Endodermal cell (in vitro differentiated cells): ENCODE data around the gene ZNF74. TPM values are rescaled to one million over a fixed set of nuclear protein-coding genes. Genes with fewer than 3 reads are reported as not detected.

ENCODE experiments used
- DNase-seq: peaks from one replicate; pipeline ENCODE4 v3.0.0-alpha.2; 2017
- H3K27ac ChIP-seq: 2 replicates; pipeline ENCODE4 v1.5.1; 2013; ENCODE audit warnings: mild to moderate bottlenecking, low read depth, low read length, moderate library complexity
- H3K27me3 ChIP-seq: 2 replicates; pipeline ENCODE4 v1.6.1; 2013; ENCODE audit warnings: mild to moderate bottlenecking, low read length, moderate library complexity; ENCODE audit not compliant: insufficient read depth, control insufficient read depth, poor library complexity, severe bottlenecking
- H3K36me3 ChIP-seq: 2 replicates; pipeline ENCODE4 v1.7.0; 2013; ENCODE audit warnings: mild to moderate bottlenecking, low read length, moderate library complexity; ENCODE audit not compliant: control insufficient read depth, insufficient read depth
- H3K4me1 ChIP-seq: one replicate; pipeline ENCODE4 v1.7.0; 2013; ENCODE audit warnings: low read length; ENCODE audit not compliant: control insufficient read depth, insufficient read depth
- H3K4me3 ChIP-seq: 2 replicates; pipeline ENCODE4 v1.5.1; 2013; ENCODE audit warnings: mild to moderate bottlenecking, low read length, moderate library complexity
- H3K9ac ChIP-seq: 2 replicates; pipeline ENCODE4 v1.6.1; 2013; ENCODE audit warnings: mild to moderate bottlenecking, low read length, moderate library complexity; ENCODE audit not compliant: poor library complexity, severe bottlenecking; ENCODE audit errors: extremely low read depth
- H3K9me3 ChIP-seq: 2 replicates; pipeline ENCODE4 v1.6.1; 2013; ENCODE audit warnings: mild to moderate bottlenecking, low read length, moderate library complexity; ENCODE audit not compliant: control insufficient read depth
- H3K27ac Mint-ChIP-seq: 2 replicates; pipeline ENCODE4 v1.8.0; 2020; ENCODE audit warnings: mixed read lengths
- H3K27me3 Mint-ChIP-seq: 2 replicates; pipeline ENCODE4 v1.8.0; 2021; ENCODE audit warnings: mild to moderate bottlenecking, mixed read lengths; ENCODE audit not compliant: insufficient read depth
- H3K36me3 Mint-ChIP-seq: 2 replicates; pipeline ENCODE4 v1.8.0; 2020; ENCODE audit warnings: low read depth, mixed read lengths
- H3K4me1 Mint-ChIP-seq: 2 replicates; pipeline ENCODE4 v1.8.0; 2020; ENCODE audit warnings: mixed read lengths
- H3K4me3 Mint-ChIP-seq: 2 replicates; pipeline ENCODE4 v1.8.0; 2020; ENCODE audit warnings: mild to moderate bottlenecking, moderate library complexity, mixed read lengths
- H3K9me3 Mint-ChIP-seq: 2 replicates; pipeline ENCODE4 v1.8.0; 2020; ENCODE audit warnings: mild to moderate bottlenecking, mixed read lengths
- CTCF ChIP-seq: fragments of 200-600 bp; sonication (generic); conservative IDR thresholded peaks from 2 replicates; pipeline ENCODE4 v1.5.0; 2021; ENCODE audit warnings: antibody characterized with exemption, mild to moderate bottlenecking
- WGBS, 2 experiments: methylation state at CpG; one replicate each; pipeline versions ENCODE4 v1.1.5 to v1.1.7; 2013; ENCODE audit warnings: missing lambda C conversion rate in 2 of 2, mixed read lengths in 1 of 2; ENCODE audit not compliant: insufficient coverage in 1 of 2, insufficient read length in 1 of 2; 5-methylcytosine and 5-hydroxymethylcytosine counted together
- total RNA-seq, 2 donors: library from RNA; stranded (reverse); fragmentation: NEBNext Ultra II Directional in 1 of 2; extraction: Animal tissue kit (Norgen Biotek cat#: 25700) in 1 of 2; gene quantifications; 2 replicates in 1 of 2; 3 replicates in 1 of 2; pipeline ENCODE4 v1.2.1, GENCODE V29; 2021

ZNF74 gene
- total RNA-seq, 2 donors from 2014 or later: 36.9 to 41.7 TPM

GRCh38 chr22:20412474-20413216 is 18.7 kb downstream of the ZNF74 start:
- Histone ChIP-seq H3K9ac (no peak overlapping the region), H3K27me3 (no peaks in the 10 kb centered on the region), H3K27ac (no peak overlapping the region), H3K4me1 (no peaks in the 10 kb centered on the region), H3K4me3 (no peak overlapping the region), H3K36me3 (peaks cover 2% of the 10 kb centered on the region), H3K9me3 (no peaks in the 10 kb centered on the region)
- WGBS, 2 experiments: 87 to 91% methylated on average over 9 to 10 of the region's 10 CpGs
- Mint-ChIP-seq H3K27me3 (peaks cover 2% of the 10 kb centered on the region), H3K9me3 (no peaks in the 10 kb centered on the region), H3K4me1 (no peaks in the 10 kb centered on the region), H3K4me3 (no peak overlapping the region), H3K27ac (no peak overlapping the region), H3K36me3 (peaks cover 11% of the 10 kb centered on the region)
- no peak for TF ChIP-seq CTCF
- DNase-seq: no peak

GRCh38 chr22:20413217-20414058 is 19.5 kb downstream of the ZNF74 start:
- H3K4me3 Mint-ChIP-seq: no peak overlapping the region
- Histone ChIP-seq H3K27me3 (no peaks in the 10 kb centered on the region), H3K4me1 (no peaks in the 10 kb centered on the region), H3K9ac (no peak overlapping the region), H3K27ac (no peak overlapping the region), H3K9me3 (no peaks in the 10 kb centered on the region), H3K36me3 (no peaks in the 10 kb centered on the region), H3K4me3 (no peak overlapping the region)
- H3K27ac Mint-ChIP-seq: no peak overlapping the region
- H3K9me3 Mint-ChIP-seq: no peaks in the 10 kb centered on the region
- H3K36me3 Mint-ChIP-seq: peaks cover 11% of the 10 kb centered on the region
- DNase-seq: no peak
- no peaks in the 10 kb centered on the region for H3K4me1 Mint-ChIP-seq
- H3K27me3 Mint-ChIP-seq: peaks cover 4% of the 10 kb centered on the region
- WGBS, 2 experiments: 93 to 96% methylated on average over 8 to 9 of the region's 9 CpGs
- TF ChIP-seq CTCF: no peak

GRCh38 chr22:20414059-20414440 is 20.1 kb downstream of the ZNF74 start:
- no peaks in the 10 kb centered on the region for H3K9me3 Mint-ChIP-seq
- no peak overlapping the region for H3K4me3 Mint-ChIP-seq
- Histone ChIP-seq H3K9ac (no peak overlapping the region), H3K27me3 (no peaks in the 10 kb centered on the region), H3K4me1 (no peaks in the 10 kb centered on the region), H3K4me3 (no peak overlapping the region), H3K36me3 (no peaks in the 10 kb centered on the region), H3K27ac (no peak overlapping the region), H3K9me3 (no peaks in the 10 kb centered on the region)
- TF ChIP-seq CTCF: no peak
- H3K36me3 Mint-ChIP-seq: peaks cover 6% of the 10 kb centered on the region
- WGBS, 2 experiments: 83 to 95% methylated on average over 4 to 5 of the region's 5 CpGs
- peaks cover 5% of the 10 kb centered on the region for H3K27me3 Mint-ChIP-seq
- H3K27ac Mint-ChIP-seq: no peak overlapping the region
- no peak for DNase-seq
- no peaks in the 10 kb centered on the region for H3K4me1 Mint-ChIP-seq
